Glutamatergic neuron (in vitro differentiated cells): ENCODE results near the gene IGFN1. TPM values are rescaled to one million over a fixed set of nuclear protein-coding genes. Genes with fewer than 3 reads are reported as not detected.

Source experiments
- DNase-seq: peaks from one replicate; pipeline ENCODE4 v3.0.0; 2022
- H3K27ac Mint-ChIP-seq: one replicate; pipeline ENCODE4 v1.8.0; 2020; ENCODE audit warnings: mild to moderate bottlenecking, mixed read lengths, inconsistent platforms; ENCODE audit not compliant: unreplicated experiment
- H3K27me3 Mint-ChIP-seq: one replicate; pipeline ENCODE4 v1.8.0; 2020; ENCODE audit warnings: mild to moderate bottlenecking, moderate library complexity, mixed read lengths, inconsistent platforms; ENCODE audit not compliant: unreplicated experiment
- H3K36me3 Mint-ChIP-seq: one replicate; pipeline ENCODE4 v1.8.0; 2020; ENCODE audit warnings: mild to moderate bottlenecking, mixed read lengths, inconsistent platforms; ENCODE audit not compliant: unreplicated experiment
- H3K4me1 Mint-ChIP-seq: one replicate; pipeline ENCODE4 v1.8.0; 2020; ENCODE audit warnings: mild to moderate bottlenecking, low read depth, mixed read lengths, inconsistent platforms; ENCODE audit not compliant: unreplicated experiment
- H3K4me3 Mint-ChIP-seq: one replicate; pipeline ENCODE4 v1.8.0; 2020; ENCODE audit warnings: mild to moderate bottlenecking, mixed read lengths, inconsistent platforms; ENCODE audit not compliant: unreplicated experiment
- H3K9me3 Mint-ChIP-seq: one replicate; pipeline ENCODE4 v1.8.0; 2020; ENCODE audit warnings: mild to moderate bottlenecking, moderate library complexity, mixed read lengths, inconsistent platforms; ENCODE audit not compliant: unreplicated experiment
- CTCF ChIP-seq: fragments of 200-600 bp; sonication (generic); IDR thresholded peaks from one replicate; pipeline ENCODE4 v1.5.0; 2021; ENCODE audit not compliant: partially characterized antibody, unreplicated experiment
- total RNA-seq: library from RNA; stranded (reverse); fragmentation: NEBNext Ultra II Directional; extraction: Animal tissue kit (Norgen Biotek cat#: 25700); gene quantifications from one replicate; pipeline ENCODE4 v1.2.1, GENCODE V29; 2021; ENCODE audit not compliant: unreplicated experiment

The IGFN1 gene
- total RNA-seq, 1 donor from 2014 or later: 1.9 TPM

DNA sequence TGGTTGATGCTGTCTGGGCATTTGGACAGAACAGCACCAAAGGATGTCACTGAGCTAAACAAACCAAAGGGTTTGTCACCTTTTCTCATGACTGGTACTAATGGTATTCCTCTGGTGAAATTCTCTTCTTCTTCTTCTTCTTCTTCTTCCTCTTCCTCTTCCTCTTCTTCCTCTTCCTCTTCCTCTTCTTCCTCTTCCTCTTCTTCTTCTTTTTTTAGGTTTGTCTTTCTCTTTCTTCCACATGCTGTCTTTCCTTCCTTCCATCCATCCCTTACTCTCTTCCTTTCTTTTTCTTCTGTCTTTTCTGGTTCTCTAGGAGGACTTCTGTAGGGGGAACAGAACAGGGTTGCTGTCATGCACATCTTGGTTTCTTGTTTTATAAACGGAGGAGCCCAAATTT lies 9.3 kb upstream of the IGFN1 start:
- peaks cover 11% of the 10 kb centered on the region for H3K36me3 Mint-ChIP-seq
- no peak overlapping the region for H3K4me3 Mint-ChIP-seq
- peaks cover 9% of the 10 kb centered on the region for H3K27me3 Mint-ChIP-seq
- peaks cover 6% of the 10 kb centered on the region for H3K4me1 Mint-ChIP-seq
- TF ChIP-seq CTCF: no peak
- H3K27ac Mint-ChIP-seq: no peak overlapping the region
- DNase-seq: no peak
- H3K9me3 Mint-ChIP-seq: peaks cover 2% of the 10 kb centered on the region

GRCh38 chr1:201181726-201182125 lies 8.9 kb upstream of the IGFN1 start:
- peaks cover 2% of the 10 kb centered on the region for H3K9me3 Mint-ChIP-seq
- no peak for TF ChIP-seq CTCF
- peaks cover 6% of the 10 kb centered on the region for H3K4me1 Mint-ChIP-seq
- no peak for DNase-seq
- no peak overlapping the region for H3K4me3 Mint-ChIP-seq
- no peak overlapping the region for H3K27ac Mint-ChIP-seq
- peaks cover 9% of the 10 kb centered on the region for H3K27me3 Mint-ChIP-seq
- H3K36me3 Mint-ChIP-seq: peaks cover 11% of the 10 kb centered on the region

DNA sequence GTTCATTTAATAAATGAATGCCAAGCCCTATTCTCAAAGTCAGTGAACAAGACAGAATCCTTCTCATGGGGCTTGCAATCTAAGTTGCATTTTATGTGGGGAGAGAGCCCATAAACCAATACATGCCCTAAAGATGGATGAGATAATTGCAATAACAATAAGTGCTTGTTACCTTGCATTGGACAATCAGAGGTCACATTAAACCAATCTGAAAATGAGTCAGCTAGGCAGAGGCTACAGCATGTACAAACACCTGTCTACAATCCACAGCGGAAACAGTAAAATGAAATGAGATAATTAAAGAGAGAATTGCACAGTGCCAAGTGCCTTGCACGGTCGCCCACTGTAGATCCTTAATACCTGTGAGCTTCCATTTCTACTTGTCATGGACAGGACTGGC lies 7.4 kb upstream of the IGFN1 start:
- H3K27ac Mint-ChIP-seq: no peak overlapping the region

DNA sequence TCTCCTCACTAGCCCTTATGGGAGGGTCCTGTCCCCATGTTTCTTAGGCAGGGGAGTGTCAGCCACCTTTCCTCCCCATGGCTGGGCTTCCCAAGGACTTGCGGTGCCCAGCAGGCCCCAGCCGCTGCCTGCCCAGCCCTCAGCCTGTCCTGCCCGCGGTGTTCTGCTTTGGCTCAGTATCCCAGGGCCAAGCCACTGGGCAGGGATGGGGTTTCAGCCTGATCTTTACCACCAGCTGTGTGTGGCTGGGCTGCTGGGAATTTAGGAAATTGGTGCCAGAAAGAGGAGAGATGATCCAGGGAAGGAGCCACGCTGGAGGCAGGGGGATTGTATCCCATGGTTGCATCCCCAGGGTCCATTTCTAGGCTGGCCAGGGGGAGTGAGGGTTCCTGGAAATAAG lies 6.9 kb upstream of the IGFN1 start:
- peaks cover 6% of the 10 kb centered on the region for H3K4me1 Mint-ChIP-seq

More for the DNA sequence above, 7.4 kb upstream of the IGFN1 start:
- peaks cover 6% of the 10 kb centered on the region for H3K4me1 Mint-ChIP-seq
- no peak for DNase-seq
- H3K4me3 Mint-ChIP-seq: no peak overlapping the region
- no peak for TF ChIP-seq CTCF
- H3K9me3 Mint-ChIP-seq: peaks cover 2% of the 10 kb centered on the region
- peaks cover 9% of the 10 kb centered on the region for H3K27me3 Mint-ChIP-seq
- peaks cover 11% of the 10 kb centered on the region for H3K36me3 Mint-ChIP-seq

More for the DNA sequence above, 6.9 kb upstream of the IGFN1 start:
- H3K36me3 Mint-ChIP-seq: peaks cover 11% of the 10 kb centered on the region
- H3K27ac Mint-ChIP-seq: no peak overlapping the region
- H3K9me3 Mint-ChIP-seq: peaks cover 2% of the 10 kb centered on the region
- TF ChIP-seq CTCF: no peak
- no peak overlapping the region for H3K4me3 Mint-ChIP-seq
- peaks cover 10% of the 10 kb centered on the region for H3K27me3 Mint-ChIP-seq
- DNase-seq: no peak
